ENCODE results near the gene TNFRSF19.

Gene TNFRSF19

GRCh38 chr13:23643338-23644125 is 73.3 kb downstream of the TNFRSF19 start:
- H3K27me3 Mint-ChIP-seq, result no peaks in the 10 kb centered on the region
- no peak overlapping the region for H3K4me3 Mint-ChIP-seq
- H3K36me3 Mint-ChIP-seq, result no peaks in the 10 kb centered on the region
- no peak overlapping the region for H3K27ac Mint-ChIP-seq
- no peaks in the 10 kb centered on the region for H3K4me1 Mint-ChIP-seq
- H3K9me3 Mint-ChIP-seq, result no peaks in the 10 kb centered on the region

GRCh38 chr13:23644126-23644419 is 73.9 kb downstream of the TNFRSF19 start:
- no peak overlapping the region for H3K27ac Mint-ChIP-seq
- no peak overlapping the region for H3K4me3 Mint-ChIP-seq
- no peaks in the 10 kb centered on the region for H3K27me3 Mint-ChIP-seq

GRCh38 chr13:23644527-23645138 is 74.4 kb downstream of the TNFRSF19 start:
- Mint-ChIP-seq H3K9me3 (no peaks in the 10 kb centered on the region), H3K4me3 (no peak overlapping the region), H3K36me3 (no peaks in the 10 kb centered on the region), H3K27ac (no peak overlapping the region), H3K4me1 (no peaks in the 10 kb centered on the region), H3K27me3 (peaks cover 1% of the 10 kb centered on the region)

More at GRCh38 chr13:23644126-23644419, 73.9 kb downstream of the TNFRSF19 start:
- Mint-ChIP-seq H3K4me1 (no peaks in the 10 kb centered on the region), H3K36me3 (no peaks in the 10 kb centered on the region), H3K9me3 (no peaks in the 10 kb centered on the region)

GRCh38 chr13:23645851-23646250 is 75.6 kb downstream of the TNFRSF19 start:
- Mint-ChIP-seq H3K4me3 (no peak overlapping the region), H3K36me3 (no peaks in the 10 kb centered on the region), H3K27ac (no peak overlapping the region), H3K9me3 (no peaks in the 10 kb centered on the region), H3K27me3 (peaks cover 8% of the 10 kb centered on the region), H3K4me1 (no peaks in the 10 kb centered on the region)

- no peaks in the 10 kb centered on the region for H3K36me3 Mint-ChIP-seq
- no peak overlapping the region for H3K4me3 Mint-ChIP-seq
- H3K27me3 Mint-ChIP-seq, result peaks cover 17% of the 10 kb centered on the region
- no peak overlapping the region for H3K27ac Mint-ChIP-seq
- H3K9me3 Mint-ChIP-seq, result no peaks in the 10 kb centered on the region
- peaks cover 6% of the 10 kb centered on the region for H3K4me1 Mint-ChIP-seq
Observed at GRCh38 chr13:23651439-23651838, 81.2 kb downstream of the TNFRSF19 start.

- peaks cover 6% of the 10 kb centered on the region for H3K4me1 Mint-ChIP-seq
- H3K4me3 Mint-ChIP-seq, result no peak overlapping the region
- no peak overlapping the region for H3K27ac Mint-ChIP-seq
- peaks cover 17% of the 10 kb centered on the region for H3K27me3 Mint-ChIP-seq
- no peaks in the 10 kb centered on the region for H3K9me3 Mint-ChIP-seq
- H3K36me3 Mint-ChIP-seq, result no peaks in the 10 kb centered on the region
Observed at GRCh38 chr13:23651887-23652286, 81.7 kb downstream of the TNFRSF19 start.

GRCh38 chr13:23652909-23653726 is 82.9 kb downstream of the TNFRSF19 start:
- Mint-ChIP-seq H3K27ac (no peak overlapping the region), H3K27me3 (peaks cover 17% of the 10 kb centered on the region), H3K4me1 (peaks cover 6% of the 10 kb centered on the region), H3K9me3 (no peaks in the 10 kb centered on the region), H3K36me3 (no peaks in the 10 kb centered on the region), H3K4me3 (no peak overlapping the region)

- no peak overlapping the region for H3K27ac Mint-ChIP-seq
- peaks cover 6% of the 10 kb centered on the region for H3K4me1 Mint-ChIP-seq
- peaks cover 17% of the 10 kb centered on the region for H3K27me3 Mint-ChIP-seq
- H3K36me3 Mint-ChIP-seq, result no peaks in the 10 kb centered on the region
- H3K4me3 Mint-ChIP-seq, result no peak overlapping the region
- no peaks in the 10 kb centered on the region for H3K9me3 Mint-ChIP-seq
Observed at GRCh38 chr13:23654111-23655110, 84.2 kb downstream of the TNFRSF19 start.

GRCh38 chr13:23655321-23655720 is 85.1 kb downstream of the TNFRSF19 start:
- Mint-ChIP-seq H3K27me3 (peaks cover 10% of the 10 kb centered on the region), H3K9me3 (no peaks in the 10 kb centered on the region), H3K27ac (no peak overlapping the region), H3K4me1 (peaks cover 6% of the 10 kb centered on the region), H3K4me3 (no peak overlapping the region), H3K36me3 (no peaks in the 10 kb centered on the region)

GRCh38 chr13:23656637-23657371 is 86.6 kb downstream of the TNFRSF19 start:
- no peaks in the 10 kb centered on the region for H3K36me3 Mint-ChIP-seq
- peaks cover 9% of the 10 kb centered on the region for H3K27me3 Mint-ChIP-seq
- H3K9me3 Mint-ChIP-seq, result no peaks in the 10 kb centered on the region
- H3K4me3 Mint-ChIP-seq, result no peak overlapping the region
- H3K27ac Mint-ChIP-seq, result no peak overlapping the region
- peaks cover 6% of the 10 kb centered on the region for H3K4me1 Mint-ChIP-seq

GRCh38 chr13:23658929-23659541 is 88.8 kb downstream of the TNFRSF19 start:
- Mint-ChIP-seq H3K27ac (no peak overlapping the region), H3K4me3 (no peak overlapping the region), H3K36me3 (no peaks in the 10 kb centered on the region), H3K9me3 (no peaks in the 10 kb centered on the region), H3K27me3 (no peaks in the 10 kb centered on the region), H3K4me1 (no peaks in the 10 kb centered on the region)

GRCh38 chr13:23660249-23660648 is 90.0 kb downstream of the TNFRSF19 start:
- Mint-ChIP-seq H3K27ac (no peak overlapping the region), H3K4me1 (no peaks in the 10 kb centered on the region), H3K36me3 (no peaks in the 10 kb centered on the region), H3K4me3 (no peak overlapping the region), H3K27me3 (no peaks in the 10 kb centered on the region), H3K9me3 (no peaks in the 10 kb centered on the region)

- Mint-ChIP-seq H3K4me1 (no peaks in the 10 kb centered on the region), H3K9me3 (no peaks in the 10 kb centered on the region), H3K4me3 (no peak overlapping the region), H3K27me3 (no peaks in the 10 kb centered on the region), H3K36me3 (no peaks in the 10 kb centered on the region), H3K27ac (no peak overlapping the region)
Observed at GRCh38 chr13:23666582-23666981, 96.4 kb downstream of the TNFRSF19 start.

- no peaks in the 10 kb centered on the region for H3K27me3 Mint-ChIP-seq
- H3K4me3 Mint-ChIP-seq, result no peak overlapping the region
- no peaks in the 10 kb centered on the region for H3K36me3 Mint-ChIP-seq
- H3K27ac Mint-ChIP-seq, result no peak overlapping the region
- no peaks in the 10 kb centered on the region for H3K4me1 Mint-ChIP-seq
- no peaks in the 10 kb centered on the region for H3K9me3 Mint-ChIP-seq
Observed at GRCh38 chr13:23667750-23668149, 97.5 kb downstream of the TNFRSF19 start.
